Endometrial microvascular endothelial cells (primary cell): Measurements from ENCODE around the gene LARP1. TPM values are rescaled to one million over a fixed set of nuclear protein-coding genes. Genes with fewer than 3 reads are reported as not detected.

Source experiments
- in situ Hi-C: cut with HindIII; loops from 2 replicates; pipeline ENCODE4 v1.10.0; 2017; ENCODE audit warnings: low sequenced_read_pairs, low pct_unique_long_range_greater_than_20kb; ENCODE audit errors: inconsistent ontology term
- total RNA-seq: library from RNA; depleted of rRNA; stranded (reverse); fragments of >200 nt; gene quantifications from one replicate; pipeline ENCODE4 v1.2.3, GENCODE V29; 2015; ENCODE audit errors: inconsistent ontology term

LARP1 gene
- total RNA-seq, 1 donor from 2014 or later = 106 TPM

DNA sequence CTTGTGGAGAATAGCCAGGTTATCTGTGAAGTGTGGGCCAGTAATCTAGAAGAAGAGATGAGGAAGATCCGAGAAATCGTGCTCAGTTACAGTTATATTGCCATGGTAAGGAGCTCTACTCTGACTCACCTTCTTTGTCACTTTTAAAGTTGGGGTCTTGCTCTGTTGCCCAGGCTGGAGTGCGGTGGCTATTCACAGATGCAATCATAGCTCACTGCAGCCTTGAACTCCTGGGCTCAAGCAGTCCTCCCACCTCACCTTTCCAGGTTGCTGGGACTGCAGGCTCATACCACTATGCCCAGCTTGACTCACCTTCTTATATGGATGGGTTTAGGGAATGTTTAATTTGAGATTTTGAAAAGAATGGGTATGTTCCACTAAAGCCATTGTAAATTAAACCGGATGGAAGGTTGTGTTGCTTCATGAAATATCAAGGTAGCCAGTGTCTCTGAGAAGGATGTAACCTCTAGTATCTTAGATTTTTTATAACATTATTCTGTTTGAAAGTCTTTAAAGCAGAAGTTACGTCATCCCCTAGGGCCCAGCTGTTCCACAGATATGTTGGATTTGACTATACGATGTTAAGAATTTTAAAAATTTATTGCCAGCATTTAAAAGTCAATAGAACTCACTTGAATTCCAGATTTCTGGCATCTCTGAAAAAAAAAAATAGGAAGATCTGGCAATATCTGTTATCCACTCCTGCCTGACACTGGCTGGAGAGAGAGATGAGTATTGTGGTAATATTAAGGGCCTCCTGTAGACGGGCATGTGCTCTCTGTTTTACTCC lies 108.3 kb downstream of the LARP1 start:
- in situ Hi-C loops = no loop called here

DNA sequence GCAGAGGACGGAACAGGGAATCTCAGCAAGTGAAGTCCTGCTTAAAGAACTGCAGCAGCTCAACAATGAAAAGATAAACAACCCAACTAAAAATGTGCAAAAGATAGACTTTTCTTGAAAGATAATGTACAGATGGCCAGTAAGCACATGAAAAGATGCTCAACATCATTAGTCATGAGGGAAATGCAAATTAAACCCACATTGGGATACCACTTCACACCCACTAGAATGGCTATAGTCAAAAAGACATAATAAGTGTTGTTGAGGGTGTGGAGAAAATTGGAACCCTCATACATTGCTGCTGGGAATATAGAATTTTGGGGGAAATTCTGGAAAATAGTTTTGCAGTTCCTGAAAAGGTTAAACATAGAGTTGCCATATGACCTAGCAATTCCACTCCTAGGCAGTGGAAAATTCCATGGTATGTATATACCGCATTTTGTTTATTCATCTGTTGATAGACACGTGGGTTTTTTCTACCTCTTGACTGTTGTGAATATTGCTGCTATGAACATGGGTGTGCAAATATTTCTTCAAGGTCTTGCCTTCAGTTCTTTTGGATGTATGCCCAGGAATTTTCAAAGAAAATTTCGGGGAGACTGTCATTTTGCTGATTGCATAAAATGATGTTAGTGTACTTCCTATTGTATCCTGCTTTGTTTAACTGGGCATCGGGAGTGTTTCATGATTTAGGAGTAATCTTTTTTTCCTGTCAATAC lies 110.4 kb downstream of the LARP1 start:
- in situ Hi-C loops = no loop called here

DNA sequence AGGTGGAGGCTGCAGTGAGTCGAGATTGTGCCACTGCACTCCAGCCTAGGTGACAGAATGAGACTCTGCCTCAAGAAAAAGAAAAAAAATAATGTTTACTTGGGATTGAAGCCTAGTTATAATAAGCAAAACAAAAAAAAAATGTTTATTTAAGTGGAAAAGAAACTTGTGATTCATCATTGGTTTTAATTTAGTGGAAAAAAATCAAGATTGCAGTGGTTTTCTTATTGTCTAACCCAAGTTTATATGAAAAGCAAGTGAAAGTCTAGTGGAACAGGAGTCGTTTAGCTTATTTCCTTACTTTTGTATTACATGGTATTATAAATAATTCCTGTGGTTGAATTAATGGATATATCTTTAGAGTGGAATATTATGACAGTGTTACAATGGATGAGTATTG lies 111.7 kb downstream of the LARP1 start:
- in situ Hi-C loops = no loop called here

Other genes with a start within 250 kb of the LARP1 start
- gene FAXDC2, start 95.2 kb downstream of the LARP1 start, total RNA-seq = 3.3 TPM
- gene CNOT8, start 103.2 kb downstream of the LARP1 start, total RNA-seq = 90.4 TPM
- 40.1 TPM for gene GEMIN5, start 182.8 kb downstream of the LARP1 start, total RNA-seq
- 65.5 TPM for gene MRPL22, start 185.7 kb downstream of the LARP1 start, total RNA-seq